ENCODE measurements around the gene MCM3AP.

DNA sequence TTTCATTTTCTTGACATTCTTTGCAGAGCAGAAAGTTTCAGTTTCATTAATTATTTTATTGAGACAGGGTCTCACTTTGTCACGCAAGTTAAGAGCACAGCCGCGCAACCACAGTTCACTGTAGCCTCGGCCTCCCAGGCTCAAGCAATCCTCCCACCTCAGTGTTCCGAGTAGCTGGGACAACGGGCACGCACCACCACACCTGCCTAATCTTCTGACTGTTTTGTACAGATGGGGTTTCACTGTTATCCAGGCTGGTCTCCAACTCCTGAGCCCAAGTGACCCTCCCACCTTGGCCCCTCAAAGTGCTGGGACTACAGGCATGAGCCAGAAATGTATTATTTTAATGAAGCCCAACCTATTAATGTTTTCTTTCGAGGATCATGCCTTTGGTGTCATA is 98.2 kb downstream of the MCM3AP start:
- TF ChIP-seq, protein P1, sequence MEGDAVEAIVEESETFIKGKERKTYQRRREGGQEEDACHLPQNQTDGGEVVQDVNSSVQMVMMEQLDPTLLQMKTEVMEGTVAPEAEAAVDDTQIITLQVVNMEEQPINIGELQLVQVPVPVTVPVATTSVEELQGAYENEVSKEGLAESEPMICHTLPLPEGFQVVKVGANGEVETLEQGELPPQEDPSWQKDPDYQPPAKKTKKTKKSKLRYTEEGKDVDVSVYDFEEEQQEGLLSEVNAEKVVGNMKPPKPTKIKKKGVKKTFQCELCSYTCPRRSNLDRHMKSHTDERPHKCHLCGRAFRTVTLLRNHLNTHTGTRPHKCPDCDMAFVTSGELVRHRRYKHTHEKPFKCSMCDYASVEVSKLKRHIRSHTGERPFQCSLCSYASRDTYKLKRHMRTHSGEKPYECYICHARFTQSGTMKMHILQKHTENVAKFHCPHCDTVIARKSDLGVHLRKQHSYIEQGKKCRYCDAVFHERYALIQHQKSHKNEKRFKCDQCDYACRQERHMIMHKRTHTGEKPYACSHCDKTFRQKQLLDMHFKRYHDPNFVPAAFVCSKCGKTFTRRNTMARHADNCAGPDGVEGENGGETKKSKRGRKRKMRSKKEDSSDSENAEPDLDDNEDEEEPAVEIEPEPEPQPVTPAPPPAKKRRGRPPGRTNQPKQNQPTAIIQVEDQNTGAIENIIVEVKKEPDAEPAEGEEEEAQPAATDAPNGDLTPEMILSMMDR (IDR thresholded peaks at IDR 0.05; ENCODE audit: low read depth, low read length, missing input control), result no peak
- TF ChIP-seq JUND (IDR thresholded peaks at IDR 0.05) (no peak), RAD21 (IDR thresholded peaks at IDR 0.05) (no peak), EGR1 (IDR thresholded peaks at IDR 0.05; ENCODE audit: low read depth in 2 of 2) (no peak), GABPA (IDR thresholded peaks at IDR 0.05 in 1 of 2, conservative IDR thresholded peaks at IDR 0.05 in 1 of 2) (no peak), YY1 (IDR thresholded peaks at IDR 0.05) (no peak), SP1 (IDR thresholded peaks at IDR 0.05) (no peak), FOXA1 (IDR thresholded peaks at IDR 0.05) (no peak)
- TF ChIP-seq, protein P2, sequence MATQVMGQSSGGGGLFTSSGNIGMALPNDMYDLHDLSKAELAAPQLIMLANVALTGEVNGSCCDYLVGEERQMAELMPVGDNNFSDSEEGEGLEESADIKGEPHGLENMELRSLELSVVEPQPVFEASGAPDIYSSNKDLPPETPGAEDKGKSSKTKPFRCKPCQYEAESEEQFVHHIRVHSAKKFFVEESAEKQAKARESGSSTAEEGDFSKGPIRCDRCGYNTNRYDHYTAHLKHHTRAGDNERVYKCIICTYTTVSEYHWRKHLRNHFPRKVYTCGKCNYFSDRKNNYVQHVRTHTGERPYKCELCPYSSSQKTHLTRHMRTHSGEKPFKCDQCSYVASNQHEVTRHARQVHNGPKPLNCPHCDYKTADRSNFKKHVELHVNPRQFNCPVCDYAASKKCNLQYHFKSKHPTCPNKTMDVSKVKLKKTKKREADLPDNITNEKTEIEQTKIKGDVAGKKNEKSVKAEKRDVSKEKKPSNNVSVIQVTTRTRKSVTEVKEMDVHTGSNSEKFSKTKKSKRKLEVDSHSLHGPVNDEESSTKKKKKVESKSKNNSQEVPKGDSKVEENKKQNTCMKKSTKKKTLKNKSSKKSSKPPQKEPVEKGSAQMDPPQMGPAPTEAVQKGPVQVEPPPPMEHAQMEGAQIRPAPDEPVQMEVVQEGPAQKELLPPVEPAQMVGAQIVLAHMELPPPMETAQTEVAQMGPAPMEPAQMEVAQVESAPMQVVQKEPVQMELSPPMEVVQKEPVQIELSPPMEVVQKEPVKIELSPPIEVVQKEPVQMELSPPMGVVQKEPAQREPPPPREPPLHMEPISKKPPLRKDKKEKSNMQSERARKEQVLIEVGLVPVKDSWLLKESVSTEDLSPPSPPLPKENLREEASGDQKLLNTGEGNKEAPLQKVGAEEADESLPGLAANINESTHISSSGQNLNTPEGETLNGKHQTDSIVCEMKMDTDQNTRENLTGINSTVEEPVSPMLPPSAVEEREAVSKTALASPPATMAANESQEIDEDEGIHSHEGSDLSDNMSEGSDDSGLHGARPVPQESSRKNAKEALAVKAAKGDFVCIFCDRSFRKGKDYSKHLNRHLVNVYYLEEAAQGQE (IDR thresholded peaks at IDR 0.05), result no peak
- TF ChIP-seq, protein P3, sequence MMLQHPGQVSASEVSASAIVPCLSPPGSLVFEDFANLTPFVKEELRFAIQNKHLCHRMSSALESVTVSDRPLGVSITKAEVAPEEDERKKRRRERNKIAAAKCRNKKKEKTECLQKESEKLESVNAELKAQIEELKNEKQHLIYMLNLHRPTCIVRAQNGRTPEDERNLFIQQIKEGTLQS (IDR thresholded peaks at IDR 0.05), result no peak
- TF ChIP-seq, protein P4, sequence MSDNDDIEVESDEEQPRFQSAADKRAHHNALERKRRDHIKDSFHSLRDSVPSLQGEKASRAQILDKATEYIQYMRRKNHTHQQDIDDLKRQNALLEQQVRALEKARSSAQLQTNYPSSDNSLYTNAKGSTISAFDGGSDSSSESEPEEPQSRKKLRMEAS (IDR thresholded peaks at IDR 0.05), result no peak
- TF ChIP-seq, protein P5, sequence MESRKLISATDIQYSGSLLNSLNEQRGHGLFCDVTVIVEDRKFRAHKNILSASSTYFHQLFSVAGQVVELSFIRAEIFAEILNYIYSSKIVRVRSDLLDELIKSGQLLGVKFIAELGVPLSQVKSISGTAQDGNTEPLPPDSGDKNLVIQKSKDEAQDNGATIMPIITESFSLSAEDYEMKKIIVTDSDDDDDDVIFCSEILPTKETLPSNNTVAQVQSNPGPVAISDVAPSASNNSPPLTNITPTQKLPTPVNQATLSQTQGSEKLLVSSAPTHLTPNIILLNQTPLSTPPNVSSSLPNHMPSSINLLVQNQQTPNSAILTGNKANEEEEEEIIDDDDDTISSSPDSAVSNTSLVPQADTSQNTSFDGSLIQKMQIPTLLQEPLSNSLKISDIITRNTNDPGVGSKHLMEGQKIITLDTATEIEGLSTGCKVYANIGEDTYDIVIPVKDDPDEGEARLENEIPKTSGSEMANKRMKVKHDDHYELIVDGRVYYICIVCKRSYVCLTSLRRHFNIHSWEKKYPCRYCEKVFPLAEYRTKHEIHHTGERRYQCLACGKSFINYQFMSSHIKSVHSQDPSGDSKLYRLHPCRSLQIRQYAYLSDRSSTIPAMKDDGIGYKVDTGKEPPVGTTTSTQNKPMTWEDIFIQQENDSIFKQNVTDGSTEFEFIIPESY (IDR thresholded peaks at IDR 0.05), result no peak

Measured in liver (tissue), 3 donors.